Ectodermal cell (in vitro differentiated cells): ENCODE data around the gene LONRF2.
"Not testable (repeated sequence)": the region's sequence is repeated elsewhere in the genome, so short reads cannot be mapped to it uniquely, and the experiment has no call there.

ENCODE experiments used
- H3K27ac ChIP-seq: 2 replicates; pipeline ENCODE4 v1.7.0; 2013; ENCODE audit warnings: mild to moderate bottlenecking, low read depth, low read length; ENCODE audit not compliant: insufficient read depth, poor library complexity, severe bottlenecking
- H3K27me3 ChIP-seq: 2 replicates; pipeline ENCODE4 v1.7.0; 2013; ENCODE audit warnings: mild to moderate bottlenecking, low read length; ENCODE audit not compliant: insufficient read depth, control insufficient read depth, poor library complexity, severe bottlenecking
- H3K36me3 ChIP-seq: one replicate; pipeline ENCODE4 v1.7.0; 2013; ENCODE audit warnings: low read length; ENCODE audit not compliant: control insufficient read depth, insufficient read depth
- H3K4me1 ChIP-seq: one replicate; pipeline ENCODE4 v1.7.0; 2013; ENCODE audit warnings: low read length; ENCODE audit not compliant: control insufficient read depth, insufficient read depth
- H3K4me3 ChIP-seq: 2 replicates; pipeline ENCODE4 v1.7.0; 2013; ENCODE audit warnings: low read depth, low read length, control low read depth; ENCODE audit not compliant: insufficient read depth
- H3K9me3 ChIP-seq: 2 replicates; pipeline ENCODE4 v1.7.0; 2013; ENCODE audit warnings: mild to moderate bottlenecking, low read length, moderate library complexity; ENCODE audit not compliant: control insufficient read depth
- WGBS, 2 experiments: methylation state at CpG; one replicate each; pipeline ENCODE4 v1.1.7; 2013; ENCODE audit warnings: missing lambda C conversion rate in 2 of 2; 5-methylcytosine and 5-hydroxymethylcytosine counted together

LONRF2 gene

DNA sequence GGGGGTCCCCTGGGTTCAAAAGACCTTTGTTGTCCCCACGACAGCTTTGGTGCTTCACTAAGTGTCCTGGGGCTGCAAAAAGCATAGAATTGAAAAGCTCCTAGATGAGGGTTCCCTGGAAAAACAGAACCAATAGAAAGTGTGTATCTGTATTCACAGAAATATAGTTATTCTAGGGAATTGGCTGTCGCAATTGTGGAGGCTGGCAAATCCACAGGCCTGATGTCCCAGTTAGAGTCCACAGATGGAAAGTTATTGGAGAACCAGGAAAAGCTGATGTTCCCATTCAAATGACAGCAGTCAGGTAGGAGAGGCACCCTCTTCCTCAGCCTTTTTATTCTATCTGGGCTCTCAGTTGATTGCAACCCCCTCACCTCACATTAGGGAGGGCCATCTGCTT is 65.5 kb downstream of the LONRF2 start:
- Histone ChIP-seq H3K27ac (no peak overlapping the region), H3K9me3 (no peaks in the 10 kb centered on the region), H3K4me3 (no peak overlapping the region), H3K27me3 (no peaks in the 10 kb centered on the region), H3K4me1 (no peaks in the 10 kb centered on the region), H3K36me3 (no peaks in the 10 kb centered on the region)
- WGBS, 2 experiments, result 88 to 93% methylated on average over 2 of the region's 2 CpGs

DNA sequence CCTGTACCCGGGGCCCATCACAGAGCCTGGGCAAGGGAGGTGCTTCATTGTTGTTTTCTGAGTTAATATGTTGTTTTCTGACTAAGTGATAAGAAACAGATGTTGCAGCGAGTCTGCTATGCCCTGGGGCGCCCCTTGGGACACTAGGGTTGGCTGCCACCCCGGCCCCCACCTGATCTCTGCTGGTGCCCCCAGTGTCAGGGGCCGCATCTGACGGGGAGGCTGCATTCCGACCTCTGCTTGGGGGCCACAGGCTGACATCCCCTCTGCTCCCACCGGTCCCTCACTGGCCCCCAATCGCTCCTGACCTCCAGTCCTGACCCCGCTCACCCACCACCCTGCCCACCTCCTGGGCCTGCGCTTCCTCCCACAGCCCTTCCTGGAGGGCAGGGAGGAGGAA is 65.9 kb downstream of the LONRF2 start:
- WGBS, 2 experiments, result 92% methylated on average over 11 of the region's 11 CpGs
- Histone ChIP-seq H3K9me3 (no peaks in the 10 kb centered on the region), H3K27me3 (no peaks in the 10 kb centered on the region), H3K4me1 (no peaks in the 10 kb centered on the region), H3K4me3 (no peak overlapping the region), H3K36me3 (no peaks in the 10 kb centered on the region), H3K27ac (no peak overlapping the region)

DNA sequence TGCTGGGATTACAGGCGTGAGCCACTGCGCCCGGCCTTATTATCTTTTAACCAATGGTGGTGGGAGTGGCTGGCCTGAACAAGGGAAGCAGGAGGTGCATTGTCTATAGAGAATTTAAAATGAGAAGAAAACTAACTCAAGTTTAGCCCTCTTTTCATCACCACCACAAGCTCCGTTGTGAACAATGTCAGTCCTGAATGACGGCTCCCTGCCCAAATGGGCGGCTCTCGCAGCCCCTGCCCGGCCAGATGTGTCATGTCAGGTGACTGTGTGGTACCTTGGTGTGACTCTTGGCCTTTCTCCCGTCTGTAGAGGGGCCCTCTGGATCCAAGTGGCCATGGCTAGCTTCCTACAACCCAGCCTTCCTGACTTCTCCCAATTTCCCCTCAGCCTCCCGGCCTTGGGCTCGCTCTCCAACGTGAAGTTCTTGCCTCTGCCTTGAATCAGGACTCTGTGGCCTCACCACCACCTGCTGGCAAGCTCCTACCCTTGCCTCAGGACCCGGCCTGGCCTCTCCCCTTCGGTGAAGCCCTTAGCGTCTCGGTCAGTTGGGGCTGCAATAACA is 67.6 kb downstream of the LONRF2 start:
- Histone ChIP-seq H3K4me1 (no peaks in the 10 kb centered on the region), H3K9me3 (no peaks in the 10 kb centered on the region), H3K36me3 (no peaks in the 10 kb centered on the region), H3K4me3 (no peak overlapping the region), H3K27ac (no peak overlapping the region), H3K27me3 (no peaks in the 10 kb centered on the region)
- WGBS, 2 experiments, result 91% methylated on average over 16 of the region's 16 CpGs

DNA sequence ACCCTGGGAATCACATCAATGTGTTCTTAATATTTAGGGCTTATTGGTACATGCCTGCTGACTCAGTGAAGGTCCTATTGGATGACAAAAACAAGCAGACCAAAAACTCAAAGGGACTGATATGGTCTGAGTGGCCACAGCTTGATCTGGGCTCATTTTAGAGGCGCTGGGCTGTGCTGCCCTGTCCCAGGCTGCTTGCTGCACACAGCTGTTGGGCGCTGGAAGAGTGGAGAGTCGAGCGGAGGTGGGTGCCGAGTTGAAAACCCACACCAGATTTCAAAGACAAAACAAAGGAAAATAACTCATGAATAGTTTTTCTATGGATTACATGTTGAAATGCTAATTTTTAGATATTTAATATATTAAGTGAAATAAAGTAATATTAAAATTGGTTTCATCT is 68.5 kb downstream of the LONRF2 start:
- no peaks in the 10 kb centered on the region for H3K4me1 ChIP-seq
- H3K27me3 ChIP-seq, result no peaks in the 10 kb centered on the region
- 96 to 100% methylated on average over 2 to 5 of the region's 5 CpGs for WGBS, 2 experiments
- H3K4me3 ChIP-seq, result no peak overlapping the region
- H3K9me3 ChIP-seq, result no peaks in the 10 kb centered on the region
- no peaks in the 10 kb centered on the region for H3K36me3 ChIP-seq
- H3K27ac ChIP-seq, result no peak overlapping the region

DNA sequence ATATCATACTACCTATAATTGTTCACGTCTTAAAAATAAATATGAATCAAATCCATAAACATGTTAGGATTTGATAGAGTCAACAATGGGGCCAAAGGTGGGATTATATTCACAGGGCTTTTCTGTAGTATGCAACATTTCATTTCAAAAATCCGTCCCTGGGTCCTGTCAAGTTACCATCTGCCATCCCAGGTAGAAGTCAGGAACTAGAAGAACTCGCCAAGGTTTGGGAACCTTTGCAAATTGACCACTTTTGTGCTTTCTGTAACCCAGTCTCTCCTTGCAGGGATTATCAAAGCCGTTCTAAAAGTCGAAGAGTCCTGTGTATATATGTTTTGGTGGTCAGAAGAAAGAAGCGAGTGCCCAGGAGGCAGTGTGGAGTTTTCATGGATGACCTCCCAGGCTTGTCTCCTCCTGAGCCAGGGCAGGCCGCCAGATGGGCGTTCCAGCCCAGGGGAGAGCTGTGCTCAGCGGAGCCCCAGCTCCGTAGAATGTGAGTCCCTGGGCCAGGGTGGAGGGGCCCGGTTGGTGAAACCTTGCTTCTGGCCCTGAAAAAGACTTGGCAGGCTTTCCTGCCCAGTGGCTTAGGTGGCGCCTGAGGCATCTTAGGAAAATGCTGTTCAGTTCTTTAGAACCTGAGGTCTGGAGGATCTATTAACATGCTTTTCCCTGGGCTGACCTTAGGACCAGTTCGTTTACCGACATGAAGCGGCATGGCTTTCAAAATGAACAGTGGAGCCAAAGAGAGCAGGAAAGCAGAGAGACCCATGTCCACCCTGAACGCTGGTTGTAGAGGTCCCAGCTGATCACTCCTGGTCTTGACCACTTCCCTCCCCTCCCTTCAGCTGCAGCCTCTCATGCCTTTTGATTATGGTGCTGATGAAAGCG is 69.2 kb downstream of the LONRF2 start:
- Histone ChIP-seq H3K36me3 (no peaks in the 10 kb centered on the region), H3K27me3 (no peaks in the 10 kb centered on the region), H3K9me3 (no peaks in the 10 kb centered on the region), H3K4me3 (no peak overlapping the region), H3K4me1 (no peaks in the 10 kb centered on the region), H3K27ac (no peak overlapping the region)
- 92 to 93% methylated on average over 16 of the region's 17 CpGs for WGBS, 2 experiments

- H3K9me3 ChIP-seq, result no peaks in the 10 kb centered on the region
- no peaks in the 10 kb centered on the region for H3K27me3 ChIP-seq
- no peaks in the 10 kb centered on the region for H3K4me1 ChIP-seq
- 93 to 95% methylated on average over 9 of the region's 9 CpGs for WGBS, 2 experiments
- H3K4me3 ChIP-seq, result no peak overlapping the region
- H3K27ac ChIP-seq, result no peak overlapping the region
- no peaks in the 10 kb centered on the region for H3K36me3 ChIP-seq
These were observed 71.7 kb downstream of the LONRF2 start for GRCh38 chr2:100250645-100251044.

GRCh38 chr2:100248971-100249370 is 73.3 kb downstream of the LONRF2 start:
- H3K4me1 ChIP-seq, result no peaks in the 10 kb centered on the region
- WGBS, 2 experiments, result 92 to 97% methylated on average over 5 of the region's 5 CpGs
- H3K27ac ChIP-seq, result no peak overlapping the region
- H3K4me3 ChIP-seq, result no peak overlapping the region
- H3K9me3 ChIP-seq, result no peaks in the 10 kb centered on the region
- no peaks in the 10 kb centered on the region for H3K27me3 ChIP-seq
- H3K36me3 ChIP-seq, result no peaks in the 10 kb centered on the region

GRCh38 chr2:100248556-100248955 is 73.7 kb downstream of the LONRF2 start:
- H3K4me3 ChIP-seq, H3K36me3 ChIP-seq, H3K27ac ChIP-seq, H3K27me3 ChIP-seq, H3K9me3 ChIP-seq, H3K4me1 ChIP-seq: not testable (repeated sequence)
- 81 to 84% methylated on average over 9 of the region's 9 CpGs for WGBS, 2 experiments

DNA sequence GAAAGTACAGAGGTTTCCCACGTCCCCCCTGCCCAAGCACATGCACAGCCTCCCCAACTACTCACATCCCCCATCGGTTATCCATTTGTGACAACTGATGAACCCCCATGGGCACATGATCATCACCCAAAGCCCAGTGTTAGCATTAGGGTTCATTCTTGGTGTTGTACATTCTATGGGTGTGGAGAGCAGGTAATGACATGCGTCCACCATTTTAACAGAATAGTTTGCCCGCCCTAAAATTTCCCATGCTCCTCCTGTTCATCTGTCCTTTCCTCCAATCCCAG is 74.3 kb downstream of the LONRF2 start:
- H3K27ac ChIP-seq, result no peak overlapping the region
- no peaks in the 10 kb centered on the region for H3K27me3 ChIP-seq
- H3K4me3 ChIP-seq, result no peak overlapping the region
- WGBS, 2 experiments, result 88 to 94% methylated on average over 4 of the region's 4 CpGs
- no peaks in the 10 kb centered on the region for H3K36me3 ChIP-seq
- no peaks in the 10 kb centered on the region for H3K9me3 ChIP-seq
- no peaks in the 10 kb centered on the region for H3K4me1 ChIP-seq

DNA sequence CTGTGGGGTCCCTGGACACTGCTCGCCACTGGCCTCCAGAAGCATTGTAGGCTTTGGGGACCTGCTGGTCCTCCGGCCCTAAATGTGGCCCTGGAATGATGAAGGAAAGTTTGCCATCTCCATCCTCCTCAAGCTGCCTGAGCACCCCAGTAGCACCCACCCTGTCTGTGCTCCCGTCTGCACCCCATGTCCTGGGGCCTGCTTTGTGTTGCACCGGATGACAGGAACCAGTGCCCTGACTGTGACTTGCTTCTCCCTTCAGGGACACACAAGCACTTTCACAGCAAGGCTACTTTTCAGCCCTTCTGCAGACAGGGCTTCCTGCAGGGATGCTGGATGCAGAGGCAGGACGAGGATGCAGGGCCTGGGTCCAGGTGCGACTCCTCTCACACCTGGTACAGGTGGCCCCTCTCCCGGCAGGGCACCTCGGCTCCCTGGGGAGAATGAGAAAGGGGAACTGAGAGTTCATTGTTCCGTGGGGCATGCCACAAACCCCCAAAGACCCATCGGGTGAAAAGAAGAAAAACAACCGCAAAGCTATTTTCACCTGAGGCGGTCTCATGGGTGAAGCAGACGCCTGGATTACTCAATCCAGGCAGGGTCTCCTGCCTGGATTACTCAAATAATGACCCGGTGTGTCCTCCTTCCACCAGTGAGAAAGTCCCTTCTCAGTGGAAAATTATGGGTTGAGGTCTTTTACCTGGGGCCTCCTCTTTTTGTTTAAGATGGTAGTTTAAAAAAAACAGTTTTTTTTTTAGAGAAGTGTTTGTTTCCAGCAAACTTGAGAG is 74.9 kb downstream of the LONRF2 start:
- 83 to 84% methylated on average over 14 of the region's 14 CpGs for WGBS, 2 experiments
- Histone ChIP-seq H3K27ac (no peak overlapping the region), H3K9me3 (no peaks in the 10 kb centered on the region), H3K4me3 (no peak overlapping the region), H3K36me3 (no peaks in the 10 kb centered on the region), H3K27me3 (no peaks in the 10 kb centered on the region), H3K4me1 (no peaks in the 10 kb centered on the region)
